D721Med (cell line): Measurements from ENCODE around the gene APOA4.

ENCODE experiments used
- DNase-seq: peaks from one replicate; pipeline ENCODE4 v3.0.0; 2011; ENCODE audit warnings: low spot score; ENCODE audit not compliant: insufficient read length
- FAIRE-seq: peaks from 2 replicates; lab custom pipeline; 2011; peaks lifted over from hg19 to GRCh38; lab: Jason Lieb, UNC
- TF ChIP-seq, protein P1 (sequence below): IDR thresholded peaks from 2 replicates; pipeline ENCODE4 v1.5.1; 2012; ENCODE audit warnings: mild to moderate bottlenecking, control low read depth; ENCODE audit not compliant: insufficient read depth; ENCODE audit errors: missing control alignments

The APOA4 gene

DNA sequence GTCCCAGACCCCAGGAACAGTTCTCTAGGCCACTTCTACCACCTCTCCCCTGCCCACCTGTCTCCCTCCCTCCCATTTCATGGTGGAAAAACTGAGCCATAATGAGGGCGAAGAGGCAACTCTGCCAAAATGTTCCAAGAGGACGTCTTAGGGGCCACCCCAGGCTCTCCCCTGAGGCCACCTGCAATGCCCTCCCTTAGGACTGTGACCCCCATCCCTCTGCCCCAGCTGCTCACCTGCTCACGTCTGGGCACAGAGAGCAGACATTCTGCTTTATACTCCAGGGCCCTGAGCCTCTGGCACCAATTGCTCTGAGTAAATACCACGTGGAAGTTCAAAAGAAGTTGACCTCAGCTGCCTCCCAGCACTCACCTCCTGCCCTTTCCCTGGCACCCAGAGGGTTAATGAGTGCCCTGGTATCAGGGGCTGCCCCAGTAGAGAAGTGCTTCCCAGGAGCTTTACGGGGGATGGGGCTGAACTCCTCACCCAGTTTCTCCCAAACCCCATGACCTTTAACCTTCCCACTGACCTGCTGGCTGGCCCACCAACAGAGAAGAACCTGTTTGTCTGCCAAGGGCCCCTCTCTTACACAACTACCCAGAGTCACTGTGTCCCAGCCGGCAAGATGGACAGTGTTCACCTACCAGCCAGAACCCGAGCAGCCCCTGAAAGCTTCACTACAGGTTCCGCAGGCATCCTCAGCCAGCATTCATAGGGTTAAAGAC, 30.8 kb downstream of the APOA4 start:
- FAIRE-seq (no peak), DNase-seq (no peak)
- TF ChIP-seq, protein P1, sequence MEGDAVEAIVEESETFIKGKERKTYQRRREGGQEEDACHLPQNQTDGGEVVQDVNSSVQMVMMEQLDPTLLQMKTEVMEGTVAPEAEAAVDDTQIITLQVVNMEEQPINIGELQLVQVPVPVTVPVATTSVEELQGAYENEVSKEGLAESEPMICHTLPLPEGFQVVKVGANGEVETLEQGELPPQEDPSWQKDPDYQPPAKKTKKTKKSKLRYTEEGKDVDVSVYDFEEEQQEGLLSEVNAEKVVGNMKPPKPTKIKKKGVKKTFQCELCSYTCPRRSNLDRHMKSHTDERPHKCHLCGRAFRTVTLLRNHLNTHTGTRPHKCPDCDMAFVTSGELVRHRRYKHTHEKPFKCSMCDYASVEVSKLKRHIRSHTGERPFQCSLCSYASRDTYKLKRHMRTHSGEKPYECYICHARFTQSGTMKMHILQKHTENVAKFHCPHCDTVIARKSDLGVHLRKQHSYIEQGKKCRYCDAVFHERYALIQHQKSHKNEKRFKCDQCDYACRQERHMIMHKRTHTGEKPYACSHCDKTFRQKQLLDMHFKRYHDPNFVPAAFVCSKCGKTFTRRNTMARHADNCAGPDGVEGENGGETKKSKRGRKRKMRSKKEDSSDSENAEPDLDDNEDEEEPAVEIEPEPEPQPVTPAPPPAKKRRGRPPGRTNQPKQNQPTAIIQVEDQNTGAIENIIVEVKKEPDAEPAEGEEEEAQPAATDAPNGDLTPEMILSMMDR: no peak

DNA sequence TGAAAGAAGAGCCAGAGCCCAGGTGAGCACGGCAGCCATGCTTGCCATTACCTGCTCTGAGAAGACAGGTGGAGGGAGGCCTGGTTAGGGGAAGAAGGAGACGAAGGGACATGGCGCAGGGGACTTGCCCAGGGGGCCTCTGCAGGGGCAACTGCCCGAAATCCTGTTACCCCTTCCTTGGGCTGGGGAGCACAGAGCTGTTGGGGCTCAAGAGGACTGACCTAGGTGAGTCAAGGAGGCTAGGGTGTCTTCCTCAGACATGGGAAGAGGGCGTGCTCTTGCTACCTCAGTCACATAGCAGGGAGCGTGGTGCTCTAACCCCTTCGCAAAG, 31.3 kb downstream of the APOA4 start, which contains the start of gene APOA5:
APOA5 (minus strand) TSS at position 67 of the 331 bp plus-strand sequence; CDS start at position 48, 19 bp downstream.
- DNase-seq (no peak), FAIRE-seq (no peak)
- TF ChIP-seq, protein P1: no peak

DNA sequence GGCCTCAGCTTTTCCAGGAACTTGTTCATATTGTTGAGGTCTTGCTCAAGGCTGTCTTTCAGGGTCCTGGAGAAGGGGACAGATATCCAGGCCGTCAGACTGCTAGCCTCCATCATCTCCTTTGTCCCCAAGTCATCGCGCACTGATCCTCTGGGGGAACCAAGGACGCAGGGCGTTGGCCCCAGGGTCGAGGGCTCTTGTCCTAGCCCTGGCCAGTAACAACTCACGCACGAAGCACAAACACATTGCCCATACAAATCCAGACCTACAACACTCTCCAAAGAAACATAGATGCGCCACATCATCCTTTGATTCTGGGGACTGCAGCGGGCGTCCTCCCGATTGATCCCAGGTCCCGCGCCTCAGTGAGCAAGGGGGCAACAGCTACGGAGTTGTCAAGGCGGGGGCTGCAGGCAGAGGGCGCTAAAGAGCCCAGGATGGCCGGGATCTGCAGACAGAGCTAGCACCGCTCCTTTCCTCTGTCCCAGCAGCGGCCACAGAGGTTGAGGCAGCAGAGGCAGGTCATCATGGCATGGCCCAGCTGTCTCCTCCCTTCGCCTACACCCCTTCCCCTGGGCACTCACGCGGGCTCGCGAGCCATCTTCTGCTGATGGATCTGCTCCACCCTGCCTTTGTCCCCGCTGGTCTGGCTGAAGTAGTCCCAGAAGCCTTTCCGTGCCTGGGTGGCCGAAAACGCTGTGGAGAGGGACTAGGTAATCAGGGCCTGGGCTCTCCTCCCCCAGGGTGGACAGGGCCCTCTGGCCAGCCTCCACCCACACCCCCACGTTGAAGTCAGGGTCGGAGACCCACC, 31.9 kb downstream of the APOA4 start:
- TF ChIP-seq, protein P1: peak; percentile 93
- no peak for FAIRE-seq
- peak; percentile 93 for DNase-seq

DNA sequence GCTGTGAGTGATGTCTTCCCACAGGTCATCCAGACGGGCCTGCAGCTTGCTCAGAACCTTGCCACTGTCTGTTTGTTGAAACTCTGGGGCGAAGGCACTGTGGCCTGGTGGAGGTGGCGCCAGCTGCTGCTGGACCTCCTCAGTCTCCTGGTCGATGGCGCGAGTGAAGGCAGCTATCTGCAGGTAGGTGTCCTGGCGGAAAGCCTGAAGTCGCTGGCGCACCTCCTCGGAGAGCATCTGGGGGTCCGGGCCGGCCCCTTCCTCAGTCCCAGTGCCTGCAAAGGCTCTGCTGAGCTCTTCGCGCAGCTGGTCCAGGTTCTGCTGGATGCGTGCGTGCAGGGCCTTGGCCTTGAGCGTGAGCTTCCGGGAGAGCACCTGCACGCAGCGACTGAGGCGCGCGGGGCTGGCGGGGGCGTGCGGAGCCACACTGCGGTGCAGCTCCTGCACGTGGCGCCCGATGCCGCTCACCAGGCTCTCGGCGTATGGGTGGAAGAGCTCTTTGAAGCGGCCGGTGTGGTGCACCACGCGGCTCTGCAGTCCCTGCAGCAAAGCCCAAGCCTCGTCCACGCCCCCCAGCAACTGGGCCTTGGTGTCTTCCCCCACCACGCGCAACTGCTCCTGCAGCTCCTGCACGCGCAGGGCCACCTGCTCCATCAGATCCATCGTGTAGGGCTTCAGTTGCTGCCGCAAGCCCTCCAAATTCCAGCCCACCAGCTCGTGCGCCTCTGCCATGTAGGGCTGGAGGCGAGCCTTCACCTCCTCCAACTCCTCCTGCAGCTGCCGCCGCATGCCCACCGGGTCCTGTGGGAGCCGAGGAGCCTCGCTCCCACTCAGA, 32.7 kb downstream of the APOA4 start:
- FAIRE-seq (no peak), DNase-seq (no peak)
- TF ChIP-seq, protein P1: no peak

DNA sequence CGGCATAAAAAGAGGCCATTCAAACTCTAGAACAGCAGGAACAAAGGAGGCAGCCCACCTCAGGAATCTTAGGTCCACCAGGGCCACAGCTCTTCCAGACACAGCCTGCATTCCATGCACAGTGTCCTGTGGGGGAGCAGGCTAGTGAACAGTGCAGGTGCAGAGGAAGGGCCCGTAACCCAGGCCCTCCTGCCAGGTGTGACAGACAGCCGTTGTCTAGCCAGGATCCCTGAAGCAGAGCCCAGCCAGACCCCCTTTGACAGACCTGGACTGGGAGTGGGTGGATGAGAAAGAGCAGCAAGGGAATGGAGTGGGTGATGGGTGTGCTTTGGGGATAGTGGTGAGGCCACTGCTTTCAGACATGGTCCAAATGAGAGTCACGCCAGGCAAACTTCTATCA, 34.1 kb downstream of the APOA4 start:
- no peak for FAIRE-seq
- DNase-seq: no peak
- TF ChIP-seq, protein P1: no peak

DNA sequence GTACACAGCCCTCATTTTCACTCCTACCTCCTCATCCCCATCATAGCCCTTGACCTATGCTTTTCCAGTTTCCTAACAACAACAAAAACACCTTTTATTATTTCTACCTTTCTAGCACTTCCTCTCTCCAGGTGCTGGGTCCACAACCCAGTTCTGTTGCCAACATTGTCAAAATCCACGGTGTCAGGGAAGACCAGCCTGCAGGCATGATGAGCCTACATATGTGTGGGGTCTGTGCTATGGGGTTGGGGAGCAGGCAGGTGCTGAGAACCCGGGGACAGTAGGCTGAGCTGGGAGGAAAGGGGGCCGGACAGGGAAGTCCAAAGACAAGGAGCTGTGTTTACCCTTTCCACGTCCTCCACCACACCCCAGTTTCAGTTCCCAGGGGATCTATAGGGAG, 34.6 kb downstream of the APOA4 start:
- TF ChIP-seq, protein P1: no peak
- FAIRE-seq: no peak
- no peak for DNase-seq
